ENCODE data around the gene FOXE3. TPM values are rescaled to one million over a fixed set of nuclear protein-coding genes. Genes with fewer than 3 reads are reported as not detected.

Gene FOXE3
- total and polyA plus RNA-seq, 2 of the 8 experiments (the other 6 are each of a cell fraction or from before 2014, with no cell fraction given) = 0.18 TPM; not detected in 1

DNA sequence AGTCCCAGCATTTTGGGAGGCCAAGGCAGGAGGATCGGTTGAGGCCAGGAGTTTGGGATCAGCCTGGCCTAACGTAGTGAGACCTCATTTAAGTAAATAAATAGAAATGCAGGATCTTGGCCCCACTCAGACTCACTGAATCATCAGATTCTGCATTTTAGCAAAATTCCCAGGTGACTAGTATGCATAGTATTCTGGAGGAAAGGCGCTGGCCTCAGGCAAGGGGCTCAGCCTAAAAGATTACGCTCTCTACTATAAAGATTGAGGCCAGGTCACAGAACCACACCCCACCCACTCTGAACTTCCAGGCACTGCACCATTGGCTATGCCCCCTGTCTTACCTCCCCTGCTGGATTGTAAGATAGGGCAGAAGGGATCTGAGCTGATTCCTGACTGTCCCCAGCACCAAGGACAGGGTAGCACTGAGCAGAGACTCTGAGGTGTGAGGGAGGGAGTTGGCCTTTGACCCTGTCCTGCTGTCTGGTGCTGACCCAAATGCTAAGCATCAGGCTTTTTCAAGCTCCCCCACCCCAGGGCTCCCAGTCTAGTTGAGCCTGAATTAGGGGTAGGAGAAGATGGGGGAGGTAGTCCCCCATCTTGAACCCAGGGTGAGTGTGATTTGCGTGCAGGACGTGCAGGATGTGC is 2.7 kb downstream of the FOXE3 start:
- Histone ChIP-seq H3K4me2 (ENCODE audit: insufficient read depth in 1 of 2, low read depth in 2 of 2, low read length in 2 of 2) (no peak overlapping the region), H3K4me3 (ENCODE audit: extremely low read depth in 1 of 4, insufficient read depth in 2 of 4, low read depth in 3 of 4, low read length in 4 of 4) (no peak overlapping the region), H3K18ac (ENCODE audit: extremely low read depth, low read length) (no peak overlapping the region), H2AFZ (ENCODE audit: low read length) (no peak overlapping the region), H4K5ac (ENCODE audit: insufficient read length, low read depth, low read length) (no peak overlapping the region), H3K23ac (ENCODE audit: insufficient read length) (no peak overlapping the region), H3K14ac (ENCODE audit: insufficient read length) (no peak overlapping the region), H3K27ac (ENCODE audit: low read depth, low read length) (no peak overlapping the region), H3K9ac (replicated peaks in 1 of 4; ENCODE audit: extremely low read depth in 1 of 4, low read depth in 3 of 4, low read length in 3 of 4) (no peak overlapping the region), H3K4me1 (replicated peaks in 1 of 4; ENCODE audit: control insufficient read depth in 3 of 4, insufficient read depth in 4 of 4, low read length in 3 of 4) (no peaks in the 10 kb centered on the region; a peak in 1 of 7 replicates), H4K91ac (replicated peaks; ENCODE audit: insufficient read length, low read length) (no peak overlapping the region), H3K23me2 (ENCODE audit: low read depth, low read length) (peaks cover 7% of the 10 kb centered on the region; the same call in 1 of the 2 replicates), H4K8ac (ENCODE audit: extremely low read depth, insufficient read depth, low read length) (no peak overlapping the region), H2BK120ac (replicated peaks; ENCODE audit: low read depth, low read length) (no peak overlapping the region), H3K9me3 (ENCODE audit: insufficient read depth in 2 of 2, low read depth in 1 of 2, low read length in 1 of 2) (no peaks in the 10 kb centered on the region), H3K36me3 (ENCODE audit: control insufficient read depth in 2 of 4, insufficient read depth in 4 of 4, low read length in 3 of 4) (peaks cover 0 to 8% (median 0%) of the 10 kb centered on the region in 4 experiments; a peak in 1 of 8 replicates), H3K4ac (replicated peaks; ENCODE audit: insufficient read length, low read depth, low read length) (no peak overlapping the region), H2AK5ac (ENCODE audit: low read depth, low read length) (no peak overlapping the region), H2BK15ac (ENCODE audit: low read length) (no peak overlapping the region), H3K56ac (replicated peaks; ENCODE audit: insufficient read length, low read depth, low read length) (no peak overlapping the region), H3K79me2 (ENCODE audit: control insufficient read depth in 1 of 2, insufficient read depth in 2 of 2, low read length in 2 of 2) (no peaks in the 10 kb centered on the region), H2BK5ac (ENCODE audit: low read depth, low read length) (no peak overlapping the region), H4K20me1 (replicated peaks in 1 of 2; ENCODE audit: control insufficient read depth in 1 of 2, insufficient read depth in 2 of 2, low read length in 2 of 2) (peaks cover 4% of the 10 kb centered on the region in 2 experiments), H3K27me3 (replicated peaks in 1 of 4; ENCODE audit: control insufficient read depth in 3 of 4, extremely low read depth in 1 of 4, insufficient read depth in 3 of 4, low read length in 3 of 4) (peaks cover 43 to 76% (median 70%) of the 10 kb centered on the region in 4 experiments), H2BK12ac (ENCODE audit: low read depth, low read length) (no peak overlapping the region), H3K79me1 (ENCODE audit: low read depth, low read length) (no peaks in the 10 kb centered on the region), H2BK20ac (ENCODE audit: low read length) (no peak overlapping the region)
- FAIRE-seq (no peak), DNase-seq (ENCODE audit: low read depth in 1 of 2, low spot score in 2 of 2) (no peak)
- ChIA-PET CTCF (ENCODE audit: partially characterized antibody) (interaction anchor here (1.1 to 11.5 kb wide), 6 partner anchors 9 to 205 kb away, joined by 3 to 140 read pairs (median 8); partner anchors contain the start of gene FOXD2), POLR2A (ENCODE audit: partially characterized antibody) (interaction anchor here (1.2 kb wide), 1 partner anchor 13 kb away, joined by 4 read pairs; no protein-coding TSS in a partner anchor)
- WGBS, 2 experiments (ENCODE audit: extremely low coverage in 1 of 2, insufficient coverage in 1 of 2, insufficient read length in 1 of 2, insufficient replicate concordance in 2 of 2, low coverage in 1 of 2, low lambda C conversion rate in 2 of 2, missing lambda C conversion rate in 1 of 2) = 88% methylated on average over 6 of the region's 6 CpGs; no CpG with 5 or more reads in 1 of the 2 experiments
- TF ChIP-seq CHD2 (IDR thresholded peaks at IDR 0.05; ENCODE audit: low read length) (no peak), CHD1 (IDR thresholded peaks at IDR 0.05; ENCODE audit: low read depth, low read length) (no peak), RNF2 (IDR thresholded peaks at IDR 0.05; ENCODE audit: borderline replicate concordance, low read depth, low read length, missing control alignments, poor library complexity, severe bottlenecking) (no peak), SIN3A (conservative IDR thresholded peaks at IDR 0.05 in 1 of 2, IDR thresholded peaks at IDR 0.05 in 1 of 2; ENCODE audit: low read depth in 1 of 2, low read length in 2 of 2) (no peak), EP300 (IDR thresholded peaks at IDR 0.05; ENCODE audit: borderline replicate concordance in 1 of 2, low read depth in 2 of 2, low read length in 2 of 2) (no peak), KDM4A (IDR thresholded peaks at IDR 0.05; ENCODE audit: low read depth, low read length, severe bottlenecking) (no peak), BACH1 (IDR thresholded peaks at IDR 0.05; ENCODE audit: low read length) (no peak), ASH2L (IDR thresholded peaks at IDR 0.05; ENCODE audit: low read length) (no peak)
- TF ChIP-seq, protein P1, sequence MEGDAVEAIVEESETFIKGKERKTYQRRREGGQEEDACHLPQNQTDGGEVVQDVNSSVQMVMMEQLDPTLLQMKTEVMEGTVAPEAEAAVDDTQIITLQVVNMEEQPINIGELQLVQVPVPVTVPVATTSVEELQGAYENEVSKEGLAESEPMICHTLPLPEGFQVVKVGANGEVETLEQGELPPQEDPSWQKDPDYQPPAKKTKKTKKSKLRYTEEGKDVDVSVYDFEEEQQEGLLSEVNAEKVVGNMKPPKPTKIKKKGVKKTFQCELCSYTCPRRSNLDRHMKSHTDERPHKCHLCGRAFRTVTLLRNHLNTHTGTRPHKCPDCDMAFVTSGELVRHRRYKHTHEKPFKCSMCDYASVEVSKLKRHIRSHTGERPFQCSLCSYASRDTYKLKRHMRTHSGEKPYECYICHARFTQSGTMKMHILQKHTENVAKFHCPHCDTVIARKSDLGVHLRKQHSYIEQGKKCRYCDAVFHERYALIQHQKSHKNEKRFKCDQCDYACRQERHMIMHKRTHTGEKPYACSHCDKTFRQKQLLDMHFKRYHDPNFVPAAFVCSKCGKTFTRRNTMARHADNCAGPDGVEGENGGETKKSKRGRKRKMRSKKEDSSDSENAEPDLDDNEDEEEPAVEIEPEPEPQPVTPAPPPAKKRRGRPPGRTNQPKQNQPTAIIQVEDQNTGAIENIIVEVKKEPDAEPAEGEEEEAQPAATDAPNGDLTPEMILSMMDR (IDR thresholded peaks at IDR 0.05; ENCODE audit: control extremely low read depth in 1 of 3, insufficient read depth in 1 of 3, low read depth in 1 of 3, low read length in 3 of 3) = no peak

All from H1 (cell line).